Lung (tissue), 12 donors: ENCODE results near the gene PIGU. TPM values are rescaled to one million over a fixed set of nuclear protein-coding genes. Genes with fewer than 3 reads are reported as not detected.
A peak's percentile ranks its signal among the peaks of the same experiment; 100 is the strongest.
"Not testable (repeated sequence)": the region's sequence is repeated elsewhere in the genome, so short reads cannot be mapped to it uniquely, and the experiment has no call there.

Source experiments
- ATAC-seq: fragments of 200-7000 bp; cut with Tn5 transposase; one replicate; pipeline ENCODE4 v1.9.1; 2020; ENCODE audit warnings: moderate number of reproducible peaks; ENCODE audit not compliant: insufficient read depth, low FRiP score
- DNase-seq, 3 donors: peaks; one replicate each; pipeline ENCODE4 v3.0.0-alpha.2; 2013 to 2017
- H3K27ac ChIP-seq, 2 donors: one replicate each; pipeline ENCODE4 v1.5.1; 2013; ENCODE audit warnings: mild to moderate bottlenecking in 2 of 2, moderate library complexity in 2 of 2, control low read depth in 1 of 2, inconsistent platforms in 1 of 2, low read depth in 1 of 2, low read length in 1 of 2
- H3K27me3 ChIP-seq, 3 donors: one replicate each; pipeline ENCODE4 v1.5.1; 2013; ENCODE audit warnings: low read length in 2 of 3; ENCODE audit not compliant: control insufficient read depth in 3 of 3, insufficient read depth in 3 of 3
- H3K36me3 ChIP-seq, 4 donors: one replicate each; pipeline ENCODE4 v1.5.1; 2013; ENCODE audit warnings: low read length in 4 of 4, mild to moderate bottlenecking in 1 of 4, moderate library complexity in 1 of 4; ENCODE audit not compliant: control insufficient read depth in 4 of 4, insufficient read depth in 4 of 4
- H3K4me1 ChIP-seq, 5 donors: one replicate each; pipeline ENCODE4 v1.5.1; 2013; ENCODE audit warnings: low read length in 5 of 5, mild to moderate bottlenecking in 2 of 5, moderate library complexity in 1 of 5; ENCODE audit not compliant: control insufficient read depth in 5 of 5, insufficient read depth in 5 of 5
- H3K4me3 ChIP-seq: one replicate; pipeline ENCODE4 v1.5.1; 2013; ENCODE audit warnings: mild to moderate bottlenecking, control low read depth, moderate library complexity
- H3K9ac ChIP-seq, 2 donors: one replicate each; pipeline ENCODE4 v1.5.1; 2013; ENCODE audit warnings: low read length in 2 of 2, control low read depth in 1 of 2; ENCODE audit not compliant: insufficient read depth in 1 of 2
- H3K9me3 ChIP-seq, 4 donors: one replicate each; pipeline ENCODE4 v1.5.1; 2013; ENCODE audit warnings: low read length in 3 of 4, mild to moderate bottlenecking in 1 of 4, moderate library complexity in 1 of 4; ENCODE audit not compliant: control insufficient read depth in 4 of 4, insufficient read depth in 3 of 4
- WGBS, 2 donors: extraction: QIAGEN DNeasy Blood & Tissue Kit; methylation state at CpG; one replicate each; pipeline ENCODE4 v1.1.7; 2013; 5-methylcytosine and 5-hydroxymethylcytosine counted together
- polyA plus RNA-seq, 2 donors: library from polyadenylated mRNA; stranded (reverse); fragments of 200-250 nt; gene quantifications; one replicate each; pipeline ENCODE4 v1.2.1, GENCODE V29; 2013
- total RNA-seq, 2 donors: library from RNA; depleted of rRNA in 1 of 2; stranded (reverse); fragments of >200 nt in 1 of 2; gene quantifications; one replicate each; pipeline ENCODE4 v1.2.1, GENCODE V29; 2014 to 2021
- TF ChIP-seq, protein P1 (sequence below): IDR thresholded peaks from 2 replicates; pipeline ENCODE4 v1.5.1; 2012; ENCODE audit warnings: mild to moderate bottlenecking; ENCODE audit errors: control extremely low read depth, extremely low read depth
- donor health status: control.
- donor health status: control.
- donor health status: Bipolar disorder and iron deficiency.
- donor health status: healthy.
- donor health status: DM: yes; HTN: yes; CAD: no.

Gene PIGU
- total and polyA plus RNA-seq, 4 donors, result 15.7 to 21.2 (median 20.1) TPM

DNA sequence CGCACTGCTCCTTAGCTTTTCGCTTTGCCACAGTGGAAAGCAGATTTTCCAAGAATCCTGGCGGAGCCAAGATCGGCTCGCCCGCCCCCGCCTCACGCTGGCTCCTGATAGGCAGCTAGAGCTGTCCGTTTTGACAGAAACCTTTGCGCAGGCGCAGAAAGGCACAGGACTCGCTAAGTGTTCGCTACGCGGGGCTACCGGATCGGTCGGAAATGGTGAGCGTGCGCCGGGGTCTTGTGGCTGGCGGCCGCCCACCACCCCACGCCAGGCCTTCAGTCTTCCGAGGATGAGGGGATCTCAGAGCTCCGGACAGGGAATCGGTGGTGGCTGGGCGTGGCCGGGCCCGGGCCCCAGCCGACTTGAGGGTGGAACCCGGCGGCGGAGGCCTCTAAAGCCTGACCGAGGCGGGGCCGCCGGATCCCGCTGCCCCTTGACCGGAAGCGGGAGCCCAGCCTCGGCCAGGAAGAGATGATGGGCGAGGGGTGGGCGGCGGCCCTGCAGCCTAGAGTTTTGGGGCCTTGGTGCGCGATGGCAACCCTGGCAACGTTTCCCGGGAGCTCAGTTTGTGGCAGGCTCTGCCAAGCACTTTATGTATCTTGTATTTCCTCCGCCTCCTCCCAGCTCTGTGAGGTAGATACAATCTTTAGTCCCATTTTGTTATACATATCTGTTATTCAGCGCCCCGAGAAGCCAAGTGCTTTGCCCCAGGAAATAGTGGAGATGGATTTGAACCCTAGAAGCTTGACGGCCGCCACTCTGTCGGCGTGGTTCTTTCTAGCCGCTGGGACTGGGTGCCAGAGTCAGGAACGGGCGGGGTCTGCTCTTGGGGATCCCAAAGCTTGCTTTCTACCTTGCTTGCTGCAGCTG, 160.4 kb downstream of the PIGU start, which contains the start of gene DYNLRB1:
TSS of gene DYNLRB1 (plus strand) at position 176 of the 867 bp plus-strand sequence. CDS start at position 213, 37 bp downstream.
- H3K27ac ChIP-seq, result peak within 1 kb of the TSS; percentile 92 to 98
- H3K4me3 ChIP-seq, result peak within 1 kb of the TSS; percentile 89
- peaks cover 0 to 7% (median 0%) of the 10 kb centered on the region in 4 donors for H3K36me3 ChIP-seq
- H3K9ac ChIP-seq, result peak within 1 kb of the TSS; percentile 81 to 96
- WGBS, 2 donors, result 0% methylated on average over 58 to 59 of the region's 59 CpGs
- ATAC-seq, result peak; percentile 94
- no peaks in the 10 kb centered on the region for H3K9me3 ChIP-seq
- H3K27me3 ChIP-seq, result no peaks in the 10 kb centered on the region
- H3K4me1 ChIP-seq, result peaks cover 0 to 8% (median 4%) of the 10 kb centered on the region in 5 donors
- TF ChIP-seq, protein P1, sequence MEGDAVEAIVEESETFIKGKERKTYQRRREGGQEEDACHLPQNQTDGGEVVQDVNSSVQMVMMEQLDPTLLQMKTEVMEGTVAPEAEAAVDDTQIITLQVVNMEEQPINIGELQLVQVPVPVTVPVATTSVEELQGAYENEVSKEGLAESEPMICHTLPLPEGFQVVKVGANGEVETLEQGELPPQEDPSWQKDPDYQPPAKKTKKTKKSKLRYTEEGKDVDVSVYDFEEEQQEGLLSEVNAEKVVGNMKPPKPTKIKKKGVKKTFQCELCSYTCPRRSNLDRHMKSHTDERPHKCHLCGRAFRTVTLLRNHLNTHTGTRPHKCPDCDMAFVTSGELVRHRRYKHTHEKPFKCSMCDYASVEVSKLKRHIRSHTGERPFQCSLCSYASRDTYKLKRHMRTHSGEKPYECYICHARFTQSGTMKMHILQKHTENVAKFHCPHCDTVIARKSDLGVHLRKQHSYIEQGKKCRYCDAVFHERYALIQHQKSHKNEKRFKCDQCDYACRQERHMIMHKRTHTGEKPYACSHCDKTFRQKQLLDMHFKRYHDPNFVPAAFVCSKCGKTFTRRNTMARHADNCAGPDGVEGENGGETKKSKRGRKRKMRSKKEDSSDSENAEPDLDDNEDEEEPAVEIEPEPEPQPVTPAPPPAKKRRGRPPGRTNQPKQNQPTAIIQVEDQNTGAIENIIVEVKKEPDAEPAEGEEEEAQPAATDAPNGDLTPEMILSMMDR, result no peak
- DNase-seq, result peak; percentile 97 to 99 (median 99)

DNA sequence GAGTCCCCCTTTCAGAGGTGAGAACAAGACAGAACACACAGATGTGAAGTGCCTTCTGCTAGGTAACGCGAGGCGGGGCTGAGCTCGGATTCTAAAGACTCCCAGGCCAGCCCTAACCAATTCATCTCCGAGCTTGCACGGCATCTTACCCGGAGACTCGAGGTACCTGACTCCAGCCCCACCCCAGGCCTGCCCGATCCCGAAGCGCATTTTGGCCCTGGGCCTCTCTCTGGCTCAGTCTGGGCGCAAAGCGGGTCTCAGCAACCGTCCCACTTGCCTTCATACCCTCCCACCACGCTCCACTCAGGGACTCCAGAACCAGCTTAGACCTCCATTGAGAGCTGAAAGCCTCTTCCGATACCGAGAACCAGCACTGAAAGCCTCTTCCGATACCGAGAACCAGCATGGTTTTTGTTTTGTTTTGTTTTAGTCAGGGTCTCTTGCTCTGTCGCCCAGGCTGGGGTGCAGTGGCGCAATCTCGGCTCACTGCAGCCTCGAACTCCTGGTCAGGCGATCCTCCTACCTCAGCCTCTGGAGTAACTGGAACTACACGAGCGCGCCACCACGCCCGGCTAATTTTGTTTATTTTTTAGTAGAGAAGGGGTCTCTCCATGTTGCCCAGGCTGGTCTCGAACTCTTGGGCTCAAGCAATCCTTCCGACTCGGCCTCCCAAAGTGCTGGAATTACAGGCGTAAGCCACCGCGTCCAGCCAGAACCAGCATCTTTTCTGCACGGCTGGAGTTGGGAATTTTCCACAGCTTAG, 161.2 kb downstream of the PIGU start:
- H3K27ac ChIP-seq, result peak overlapping the region; percentile 92 to 98
- peaks cover 0 to 9% (median 2%) of the 10 kb centered on the region in 4 donors for H3K36me3 ChIP-seq
- DNase-seq (peak; percentile 63 to 73 (median 66)), ATAC-seq (peak; percentile 63)
- H3K4me3 ChIP-seq, result peak overlapping the region; percentile 89
- TF ChIP-seq, protein P1, result no peak
- peaks cover 0 to 8% (median 4%) of the 10 kb centered on the region in 5 donors for H3K4me1 ChIP-seq
- peak overlapping the region; percentile 81 to 96 for H3K9ac ChIP-seq
- no peaks in the 10 kb centered on the region for H3K27me3 ChIP-seq
- WGBS, 2 donors, result 1 to 2% methylated on average over 36 of the region's 36 CpGs
- no peaks in the 10 kb centered on the region for H3K9me3 ChIP-seq

DNA sequence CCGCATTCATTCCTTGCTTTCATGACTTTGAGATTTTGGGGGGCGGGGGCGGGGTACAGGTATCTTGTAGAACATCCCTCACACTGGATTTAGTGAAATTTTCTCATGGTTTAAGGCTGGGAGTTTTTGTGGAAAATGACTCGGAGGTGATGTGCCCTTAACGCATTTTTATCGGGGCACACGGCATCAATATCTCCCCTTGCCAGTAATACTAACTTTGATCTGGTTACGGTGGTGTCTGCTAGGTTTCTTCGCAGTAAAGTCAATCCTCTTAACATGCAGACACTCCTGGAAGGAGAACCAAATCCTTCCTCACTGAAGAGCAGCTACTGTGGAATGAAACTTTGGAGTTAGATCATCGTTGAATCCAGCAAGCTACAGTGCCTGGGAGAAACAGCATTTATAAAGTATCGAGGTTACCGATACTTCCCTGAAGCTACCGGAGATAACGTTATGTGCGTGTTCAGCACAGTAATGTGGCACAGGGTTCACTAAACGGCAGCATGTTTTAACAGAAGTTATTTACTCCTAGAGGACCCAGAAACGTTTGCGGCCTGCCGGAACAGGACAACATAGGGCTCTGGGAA, 161.9 kb downstream of the PIGU start:
- peaks cover 0 to 11% (median 2%) of the 10 kb centered on the region in 4 donors for H3K36me3 ChIP-seq
- WGBS, 2 donors, result 21 to 22% methylated on average over 19 of the region's 19 CpGs
- ATAC-seq (no peak), DNase-seq (no peak)
- H3K9me3 ChIP-seq, result no peaks in the 10 kb centered on the region
- no peaks in the 10 kb centered on the region for H3K27me3 ChIP-seq
- H3K4me3 ChIP-seq, result no peak overlapping the region
- peaks cover 0 to 8% (median 4%) of the 10 kb centered on the region in 5 donors for H3K4me1 ChIP-seq
- TF ChIP-seq, protein P1, result no peak
- H3K9ac ChIP-seq, result peak overlapping the region; percentile 81 to 96
- H3K27ac ChIP-seq, result peak overlapping the region; percentile 59 to 98

DNA sequence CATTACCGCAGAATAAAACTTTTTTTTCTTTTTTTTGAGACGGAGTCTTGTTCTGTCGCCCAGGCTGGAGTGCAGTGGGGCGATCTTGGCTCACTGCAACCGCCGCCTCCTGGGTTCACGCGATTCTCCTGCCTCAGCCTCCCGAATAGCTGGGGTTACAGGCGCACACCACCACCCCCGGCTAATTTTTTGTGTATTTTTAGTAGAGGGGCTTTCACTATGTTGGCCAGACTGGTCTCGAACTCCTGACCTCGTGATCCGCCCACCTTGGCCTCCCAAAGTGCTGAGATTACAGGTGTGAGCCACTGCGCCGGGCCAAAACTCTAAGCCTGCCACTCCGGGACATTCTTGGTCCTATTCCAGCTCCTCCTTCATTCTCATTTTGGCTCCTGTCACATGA, 162.9 kb downstream of the PIGU start:
- not testable (repeated sequence) for ATAC-seq, H3K9ac ChIP-seq

More for the DNA sequence above, 162.9 kb downstream of the PIGU start:
- DNase-seq, H3K4me1 ChIP-seq, H3K4me3 ChIP-seq, H3K27me3 ChIP-seq, H3K27ac ChIP-seq, H3K9me3 ChIP-seq: not testable (repeated sequence)
- peaks cover 0 to 11% (median 4%) of the 10 kb centered on the region in 4 donors for H3K36me3 ChIP-seq
- WGBS, 2 donors, result 92% methylated on average over 17 of the region's 17 CpGs
